Activated CD8-positive, alpha-beta T cell treated with anti-CD3 and anti-CD28 coated beads for 36 hours (primary cell): Measurements from ENCODE around the gene RXRA. TPM values are rescaled to one million over a fixed set of nuclear protein-coding genes. Genes with fewer than 3 reads are reported as not detected.

Source experiments
- ATAC-seq: fragments of 200-7000 bp; cut with Tn5 transposase; one replicate; pipeline ENCODE4 v1.10.0; 2021; ENCODE audit warnings: mild to moderate bottlenecking, moderate library complexity
- CTCF ChIA-PET: fragments of 350-600 bp; sonication (Branson Sonifier 250); formaldehyde crosslinking; loops from one replicate; lab custom pipeline; 2021; ENCODE audit warnings: antibody characterized with exemption; lab: Charles Lee
- POLR2A ChIA-PET: fragments of 350-600 bp; sonication (Branson Sonifier 250); formaldehyde crosslinking; loops from one replicate; lab custom pipeline; 2021; ENCODE audit warnings: antibody characterized with exemption; lab: Charles Lee
- DNase-seq: peaks from one replicate; pipeline ENCODE4 v3.0.0-alpha.2; 2020
- H3K27ac Mint-ChIP-seq: one replicate; pipeline ENCODE4 v1.8.0; 2021; ENCODE audit warnings: mild to moderate bottlenecking, mixed read lengths
- H3K27me3 Mint-ChIP-seq: one replicate; pipeline ENCODE4 v1.8.0; 2021; ENCODE audit warnings: mixed read lengths
- H3K36me3 Mint-ChIP-seq: one replicate; pipeline ENCODE4 v1.8.0; 2021; ENCODE audit warnings: low read depth, mixed read lengths
- H3K4me1 Mint-ChIP-seq: one replicate; pipeline ENCODE4 v1.8.0; 2021; ENCODE audit warnings: low read depth, mixed read lengths
- H3K4me3 Mint-ChIP-seq: one replicate; pipeline ENCODE4 v1.8.0; 2021; ENCODE audit warnings: mild to moderate bottlenecking, moderate library complexity, mixed read lengths
- H3K9me3 Mint-ChIP-seq: one replicate; pipeline ENCODE4 v1.8.0; 2021; ENCODE audit warnings: mixed read lengths
- intact Hi-C: fragments of 100-400 bp; cut with micrococcal nuclease; formaldehyde crosslinking; loops from one replicate; pipeline ENCODE4 v1.10.0; 2022
- total RNA-seq, 2 experiments: library from RNA; stranded (reverse); gene quantifications; one replicate each; pipeline ENCODE4 v1.2.3, GENCODE V29; 2021
- TF ChIP-seq, protein P1 (sequence below): fragments of 200-600 bp; IDR thresholded peaks from one replicate; pipeline ENCODE4 v1.8.0; 2022; ENCODE audit warnings: antibody characterized with exemption, mild to moderate bottlenecking

RXRA gene
- 10 to 100 TPM; 23.2 to 23.8 TPM for total RNA-seq

DNA sequence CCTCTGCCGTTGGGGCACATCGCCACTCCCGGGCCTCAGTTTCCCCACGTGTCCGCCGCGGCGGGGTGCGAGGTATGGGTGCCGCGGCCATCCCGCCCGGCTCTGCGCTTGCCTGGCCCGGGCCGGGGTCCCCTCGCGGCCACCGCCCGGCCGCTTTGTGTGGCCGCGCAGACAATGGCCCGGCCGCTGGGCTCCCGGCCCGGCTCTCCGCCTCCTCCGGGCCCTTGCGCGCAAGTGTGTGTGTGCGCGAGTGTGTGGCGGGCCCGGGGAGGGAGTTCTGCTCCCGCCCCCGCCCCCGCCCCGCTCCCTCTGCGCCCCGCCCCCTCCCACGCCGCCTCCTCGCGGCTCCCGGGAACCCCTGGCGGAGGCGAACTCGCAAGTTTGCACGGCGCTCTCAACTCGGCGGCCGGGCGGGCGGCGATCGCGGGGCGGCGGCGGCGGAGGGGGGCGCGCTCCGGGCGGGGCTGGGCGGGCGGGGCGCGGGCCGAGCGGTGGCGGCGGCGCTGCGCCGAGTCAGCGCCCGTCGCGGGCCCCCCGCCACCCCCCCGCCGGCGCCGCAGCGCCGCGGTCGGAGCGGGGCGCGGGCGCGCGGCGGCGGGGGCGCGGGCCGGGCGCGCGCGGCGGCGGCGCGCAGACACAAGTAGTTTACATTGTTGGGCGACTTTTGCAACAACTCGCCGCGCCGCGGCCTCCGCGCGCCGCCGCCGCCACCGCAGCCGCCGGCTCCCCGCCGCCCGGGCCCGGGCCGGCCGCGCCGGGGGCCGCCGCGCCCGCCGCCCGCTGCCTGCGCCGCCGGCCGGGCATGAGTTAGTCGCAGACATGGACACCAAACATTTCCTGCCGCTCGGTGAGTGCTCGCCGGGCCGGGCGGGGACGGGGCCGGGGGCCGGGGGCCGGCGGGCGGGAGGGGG is at the start of gene RXRA:
Gene RXRA, plus strand, starts transcription at position 643 of the 911 bp plus-strand sequence. Its CDS starts 177 bp downstream, at position 820.
- Mint-ChIP-seq H3K27me3 (peaks cover 10% of the 10 kb centered on the region), H3K27ac (no peak within 1 kb of the TSS), H3K9me3 (no peaks in the 10 kb centered on the region), H3K36me3 (no peaks in the 10 kb centered on the region), H3K4me1 (peaks cover 7% of the 10 kb centered on the region), H3K4me3 (peak within 1 kb of the TSS; percentile 52)
- POLR2A ChIA-PET = interaction anchor here (1.0 kb wide), 1 partner anchor 66 kb away, joined by 3 read pairs; no protein-coding TSS in a partner anchor
- DNase-seq (peak; percentile 44), ATAC-seq (peak; percentile 47)
- intact Hi-C loops = no loop called here
- CTCF ChIA-PET = no interaction called here
- TF ChIP-seq, protein P1, sequence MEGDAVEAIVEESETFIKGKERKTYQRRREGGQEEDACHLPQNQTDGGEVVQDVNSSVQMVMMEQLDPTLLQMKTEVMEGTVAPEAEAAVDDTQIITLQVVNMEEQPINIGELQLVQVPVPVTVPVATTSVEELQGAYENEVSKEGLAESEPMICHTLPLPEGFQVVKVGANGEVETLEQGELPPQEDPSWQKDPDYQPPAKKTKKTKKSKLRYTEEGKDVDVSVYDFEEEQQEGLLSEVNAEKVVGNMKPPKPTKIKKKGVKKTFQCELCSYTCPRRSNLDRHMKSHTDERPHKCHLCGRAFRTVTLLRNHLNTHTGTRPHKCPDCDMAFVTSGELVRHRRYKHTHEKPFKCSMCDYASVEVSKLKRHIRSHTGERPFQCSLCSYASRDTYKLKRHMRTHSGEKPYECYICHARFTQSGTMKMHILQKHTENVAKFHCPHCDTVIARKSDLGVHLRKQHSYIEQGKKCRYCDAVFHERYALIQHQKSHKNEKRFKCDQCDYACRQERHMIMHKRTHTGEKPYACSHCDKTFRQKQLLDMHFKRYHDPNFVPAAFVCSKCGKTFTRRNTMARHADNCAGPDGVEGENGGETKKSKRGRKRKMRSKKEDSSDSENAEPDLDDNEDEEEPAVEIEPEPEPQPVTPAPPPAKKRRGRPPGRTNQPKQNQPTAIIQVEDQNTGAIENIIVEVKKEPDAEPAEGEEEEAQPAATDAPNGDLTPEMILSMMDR = peak; percentile 17

DNA sequence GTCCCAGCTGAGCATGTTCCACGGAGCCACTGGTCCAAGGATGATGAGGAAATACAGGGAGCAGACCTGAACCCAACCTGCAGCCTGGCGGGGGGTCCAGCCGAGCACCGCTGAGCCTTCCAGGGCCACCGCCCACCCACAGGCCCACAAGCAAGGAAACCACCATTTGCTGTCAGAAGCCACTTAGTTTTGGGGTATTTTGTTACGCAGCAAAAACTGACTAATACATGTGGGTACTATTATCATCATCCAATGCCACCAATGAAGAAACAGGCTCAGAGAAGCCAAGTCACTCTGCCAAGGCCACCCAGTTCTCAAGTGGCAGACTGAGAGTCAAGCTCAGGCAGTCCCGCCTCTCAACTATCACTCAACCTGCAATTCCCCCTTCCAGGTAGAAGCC is 48.0 kb upstream of the RXRA start:
- ATAC-seq = no peak
- Mint-ChIP-seq H3K27ac (no peak overlapping the region), H3K4me1 (no peaks in the 10 kb centered on the region), H3K9me3 (no peaks in the 10 kb centered on the region), H3K36me3 (no peaks in the 10 kb centered on the region), H3K27me3 (peaks cover 8% of the 10 kb centered on the region), H3K4me3 (no peak overlapping the region)
- TF ChIP-seq, protein P1 = no peak
- CTCF ChIA-PET = interaction anchor here (0.8 kb wide), 1 partner anchor 20 kb away, joined by 3 read pairs; no protein-coding TSS in a partner anchor
- intact Hi-C loops = no loop called here
- no peak for DNase-seq
- POLR2A ChIA-PET = no interaction called here

DNA sequence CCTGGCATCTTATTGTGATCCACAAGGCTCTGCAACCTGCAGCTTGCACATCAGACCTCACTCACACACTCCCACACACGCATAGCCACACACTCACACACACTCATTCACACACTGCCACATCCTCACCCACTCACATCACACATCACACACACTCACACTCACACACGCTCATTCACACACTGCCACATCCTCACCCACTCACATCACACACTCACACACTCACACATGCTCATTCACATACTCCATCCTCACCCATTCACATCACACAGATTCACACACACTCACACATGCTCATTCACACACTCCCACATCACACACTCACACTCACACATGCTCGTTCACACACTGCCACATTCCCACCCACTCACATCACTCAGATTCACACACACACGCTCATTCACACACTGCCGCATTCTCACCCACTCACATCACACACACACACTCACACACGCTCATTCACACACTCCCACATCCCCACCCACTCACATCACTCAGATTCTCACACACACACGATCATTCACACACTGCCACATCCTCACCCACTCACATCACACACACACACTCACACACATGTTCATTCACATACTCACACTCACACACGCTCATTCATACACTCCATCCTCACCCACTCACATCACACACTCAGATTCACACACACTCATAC is 47.1 kb upstream of the RXRA start:
- TF ChIP-seq, protein P1 = no peak
- H3K4me3 Mint-ChIP-seq = no peak overlapping the region
- no peaks in the 10 kb centered on the region for H3K9me3 Mint-ChIP-seq
- ChIA-PET CTCF (no interaction called here), POLR2A (no interaction called here)
- H3K27ac Mint-ChIP-seq = no peak overlapping the region
- DNase-seq = no peak
- intact Hi-C loops = no loop called here
- no peaks in the 10 kb centered on the region for H3K36me3 Mint-ChIP-seq
- H3K27me3 Mint-ChIP-seq = peaks cover 7% of the 10 kb centered on the region
- ATAC-seq = no peak
- H3K4me1 Mint-ChIP-seq = no peaks in the 10 kb centered on the region

DNA sequence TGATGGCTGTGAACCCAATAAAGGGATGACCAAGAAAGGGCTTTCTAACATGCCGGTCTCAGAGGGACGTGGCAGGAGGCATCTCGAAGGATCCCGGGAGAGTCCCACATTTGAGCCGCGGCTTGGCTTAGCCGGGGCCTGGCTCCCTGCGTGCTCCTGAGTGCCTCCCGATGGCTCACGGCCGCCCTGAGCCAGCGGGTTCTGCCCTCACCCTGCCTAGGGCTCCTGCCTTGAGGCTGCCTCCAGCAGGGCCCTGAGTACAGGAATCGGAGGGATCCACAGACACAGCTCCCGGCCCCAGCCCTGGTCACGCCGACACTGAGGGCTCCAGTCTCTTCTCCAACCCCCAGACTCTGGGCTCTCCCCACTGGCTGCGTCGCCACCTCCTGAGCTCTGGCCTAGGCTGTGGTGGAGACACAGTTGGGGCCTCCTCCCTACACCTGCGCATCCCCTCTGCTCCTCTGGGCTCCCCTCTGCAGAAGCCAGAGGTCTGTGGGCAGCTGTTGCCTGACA is 44.1 kb upstream of the RXRA start:
- no peaks in the 10 kb centered on the region for H3K36me3 Mint-ChIP-seq
- H3K4me3 Mint-ChIP-seq = no peak overlapping the region
- ChIA-PET CTCF (no interaction called here), POLR2A (no interaction called here)
- intact Hi-C loops = no loop called here
- ATAC-seq (no peak), DNase-seq (no peak)
- TF ChIP-seq, protein P1 = no peak
- peaks cover 2% of the 10 kb centered on the region for H3K27me3 Mint-ChIP-seq
- no peaks in the 10 kb centered on the region for H3K9me3 Mint-ChIP-seq
- H3K27ac Mint-ChIP-seq = no peak overlapping the region
- H3K4me1 Mint-ChIP-seq = no peaks in the 10 kb centered on the region
